Measurements from ENCODE around the gene C1QTNF9.
"Not testable (repeated sequence)": the region's sequence is repeated elsewhere in the genome, so short reads cannot be mapped to it uniquely, and the experiment has no call there.

Gene C1QTNF9

GRCh38 chr13:24322470-24322869 is 13.1 kb downstream of the C1QTNF9 start:
- not testable (repeated sequence) for H3K4me1 ChIP-seq (ENCODE audit: control insufficient read depth, insufficient read depth, low read length); H3K27me3 ChIP-seq (ENCODE audit: control insufficient read depth in 1 of 2, insufficient read depth in 2 of 2, low read length in 2 of 2); H3K36me3 ChIP-seq (ENCODE audit: control insufficient read depth in 2 of 2, insufficient read depth in 2 of 2, low read length in 2 of 2); H3K9me3 ChIP-seq (ENCODE audit: control insufficient read depth in 2 of 2, low read length in 2 of 2); H3K27ac ChIP-seq (ENCODE audit: low read length); H3K9ac ChIP-seq (ENCODE audit: low read length in 2 of 2); H3K4me3 ChIP-seq (ENCODE audit: low read length in 2 of 2)

GRCh38 chr13:24323036-24323738 is 13.8 kb downstream of the C1QTNF9 start:
- H3K27me3 ChIP-seq (ENCODE audit: control insufficient read depth in 1 of 2, insufficient read depth in 2 of 2, low read length in 2 of 2): no peaks in the 10 kb centered on the region
- no peaks in the 10 kb centered on the region for H3K9me3 ChIP-seq (ENCODE audit: control insufficient read depth in 2 of 2, low read length in 2 of 2)
- H3K27ac ChIP-seq (ENCODE audit: low read length): no peak overlapping the region
- no peak overlapping the region for H3K4me3 ChIP-seq (ENCODE audit: low read length in 2 of 2)
- no peaks in the 10 kb centered on the region for H3K36me3 ChIP-seq (ENCODE audit: control insufficient read depth in 2 of 2, insufficient read depth in 2 of 2, low read length in 2 of 2)
- H3K9ac ChIP-seq (ENCODE audit: low read length in 2 of 2): no peak overlapping the region
- H3K4me1 ChIP-seq (ENCODE audit: control insufficient read depth, insufficient read depth, low read length): no peaks in the 10 kb centered on the region

GRCh38 chr13:24323739-24324075 is 14.3 kb downstream of the C1QTNF9 start:
- Histone ChIP-seq H3K27me3 (ENCODE audit: control insufficient read depth in 1 of 2, insufficient read depth in 2 of 2, low read length in 2 of 2) (no peaks in the 10 kb centered on the region), H3K9ac (ENCODE audit: low read length in 2 of 2) (no peak overlapping the region), H3K27ac (ENCODE audit: low read length) (no peak overlapping the region), H3K36me3 (ENCODE audit: control insufficient read depth in 2 of 2, insufficient read depth in 2 of 2, low read length in 2 of 2) (no peaks in the 10 kb centered on the region), H3K9me3 (ENCODE audit: control insufficient read depth in 2 of 2, low read length in 2 of 2) (no peaks in the 10 kb centered on the region), H3K4me3 (ENCODE audit: low read length in 2 of 2) (no peak overlapping the region), H3K4me1 (ENCODE audit: control insufficient read depth, insufficient read depth, low read length) (no peaks in the 10 kb centered on the region)

- H3K9ac ChIP-seq (ENCODE audit: low read length in 2 of 2); H3K4me1 ChIP-seq (ENCODE audit: control insufficient read depth, insufficient read depth, low read length); H3K27me3 ChIP-seq (ENCODE audit: control insufficient read depth in 1 of 2, insufficient read depth in 2 of 2, low read length in 2 of 2); H3K4me3 ChIP-seq (ENCODE audit: low read length in 2 of 2); H3K27ac ChIP-seq (ENCODE audit: low read length); H3K9me3 ChIP-seq (ENCODE audit: control insufficient read depth in 2 of 2, low read length in 2 of 2); H3K36me3 ChIP-seq (ENCODE audit: control insufficient read depth in 2 of 2, insufficient read depth in 2 of 2, low read length in 2 of 2): not testable (repeated sequence)
Measured at GRCh38 chr13:24327598-24327997, 18.2 kb downstream of the C1QTNF9 start.

- H3K9ac ChIP-seq (ENCODE audit: low read length in 2 of 2): no peak overlapping the region
- H3K4me1 ChIP-seq (ENCODE audit: control insufficient read depth, insufficient read depth, low read length): no peaks in the 10 kb centered on the region
- no peaks in the 10 kb centered on the region for H3K27me3 ChIP-seq (ENCODE audit: control insufficient read depth in 1 of 2, insufficient read depth in 2 of 2, low read length in 2 of 2)
- no peak overlapping the region for H3K27ac ChIP-seq (ENCODE audit: low read length)
- H3K4me3 ChIP-seq (ENCODE audit: low read length in 2 of 2): peak overlapping the region in 1 of 2 donors; percentile 8
- H3K9me3 ChIP-seq (ENCODE audit: control insufficient read depth in 2 of 2, low read length in 2 of 2): no peaks in the 10 kb centered on the region
- H3K36me3 ChIP-seq (ENCODE audit: control insufficient read depth in 2 of 2, insufficient read depth in 2 of 2, low read length in 2 of 2): no peaks in the 10 kb centered on the region
Measured at GRCh38 chr13:24328145-24328544, 18.8 kb downstream of the C1QTNF9 start.

DNA sequence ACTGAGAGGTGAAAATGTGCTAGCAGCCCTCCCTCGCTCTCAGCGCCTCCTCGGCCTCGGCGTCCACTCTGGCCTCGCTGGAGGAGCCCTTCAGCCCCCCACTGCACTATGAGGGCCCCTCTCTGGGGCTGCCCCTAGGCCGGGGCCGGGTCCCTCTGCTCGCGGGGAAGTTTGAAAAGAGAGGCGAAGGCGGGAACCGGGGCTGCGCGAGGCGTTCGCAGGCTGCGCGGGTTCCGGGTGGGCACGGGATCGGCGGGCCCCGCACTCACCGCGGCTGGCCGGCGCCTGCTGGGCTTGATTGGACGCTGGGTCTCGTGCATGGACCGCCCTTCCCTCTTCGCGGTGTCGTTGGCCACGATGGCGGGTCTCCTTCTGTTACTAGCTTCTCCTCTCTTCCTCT is 29.3 kb downstream of the C1QTNF9 start:
- no peak overlapping the region for H3K27ac ChIP-seq (ENCODE audit: low read length)
- no peak overlapping the region for H3K9ac ChIP-seq (ENCODE audit: low read length in 2 of 2)

GRCh38 chr13:24339937-24340607 is 30.7 kb downstream of the C1QTNF9 start:
- Histone ChIP-seq H3K9ac (ENCODE audit: low read length in 2 of 2) (no peak overlapping the region), H3K4me1 (ENCODE audit: control insufficient read depth, insufficient read depth, low read length) (no peaks in the 10 kb centered on the region), H3K4me3 (ENCODE audit: low read length in 2 of 2) (no peak overlapping the region)

More for the DNA sequence above, 29.3 kb downstream of the C1QTNF9 start:
- Histone ChIP-seq H3K4me1 (ENCODE audit: control insufficient read depth, insufficient read depth, low read length) (no peaks in the 10 kb centered on the region), H3K4me3 (ENCODE audit: low read length in 2 of 2) (no peak overlapping the region), H3K27me3 (ENCODE audit: control insufficient read depth in 1 of 2, insufficient read depth in 2 of 2, low read length in 2 of 2) (peaks cover 2% of the 10 kb centered on the region in 2 donors), H3K36me3 (ENCODE audit: control insufficient read depth in 2 of 2, insufficient read depth in 2 of 2, low read length in 2 of 2) (no peaks in the 10 kb centered on the region), H3K9me3 (ENCODE audit: control insufficient read depth in 2 of 2, low read length in 2 of 2) (no peaks in the 10 kb centered on the region)

DNA sequence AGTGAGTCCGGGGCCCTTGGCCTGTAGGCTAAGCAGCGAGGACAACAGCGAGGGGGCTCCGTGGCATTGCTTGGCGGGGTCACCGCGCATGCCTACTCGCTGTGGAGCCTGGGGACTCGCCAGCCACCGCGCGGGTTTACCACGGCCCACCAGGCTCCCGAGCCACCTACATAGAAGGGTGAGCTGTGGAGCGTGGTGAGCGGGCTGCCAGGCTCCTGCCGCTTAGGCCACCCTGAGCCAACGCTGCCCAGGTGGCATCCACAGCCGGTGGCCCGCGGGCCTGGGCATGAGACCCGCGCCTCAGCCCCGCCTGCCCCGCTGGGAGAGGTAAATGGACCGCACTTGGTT is 31.2 kb downstream of the C1QTNF9 start:
- no peak overlapping the region for H3K9ac ChIP-seq (ENCODE audit: low read length in 2 of 2)
- peaks cover 2% of the 10 kb centered on the region in 2 donors for H3K27me3 ChIP-seq (ENCODE audit: control insufficient read depth in 1 of 2, insufficient read depth in 2 of 2, low read length in 2 of 2)
- no peak overlapping the region for H3K4me3 ChIP-seq (ENCODE audit: low read length in 2 of 2)

More at GRCh38 chr13:24339937-24340607, 30.7 kb downstream of the C1QTNF9 start:
- H3K36me3 ChIP-seq (ENCODE audit: control insufficient read depth in 2 of 2, insufficient read depth in 2 of 2, low read length in 2 of 2): no peaks in the 10 kb centered on the region
- no peak overlapping the region for H3K27ac ChIP-seq (ENCODE audit: low read length)
- H3K27me3 ChIP-seq (ENCODE audit: control insufficient read depth in 1 of 2, insufficient read depth in 2 of 2, low read length in 2 of 2): peaks cover 2% of the 10 kb centered on the region in 2 donors
- no peaks in the 10 kb centered on the region for H3K9me3 ChIP-seq (ENCODE audit: control insufficient read depth in 2 of 2, low read length in 2 of 2)

GRCh38 chr13:24341439-24341838 is 32.1 kb downstream of the C1QTNF9 start:
- H3K27me3 ChIP-seq (ENCODE audit: control insufficient read depth in 1 of 2, insufficient read depth in 2 of 2, low read length in 2 of 2): peaks cover 2% of the 10 kb centered on the region in 2 donors
- H3K9ac ChIP-seq (ENCODE audit: low read length in 2 of 2): no peak overlapping the region
- H3K9me3 ChIP-seq (ENCODE audit: control insufficient read depth in 2 of 2, low read length in 2 of 2): no peaks in the 10 kb centered on the region
- no peak overlapping the region for H3K4me3 ChIP-seq (ENCODE audit: low read length in 2 of 2)
- H3K27ac ChIP-seq (ENCODE audit: low read length): no peak overlapping the region
- no peaks in the 10 kb centered on the region for H3K4me1 ChIP-seq (ENCODE audit: control insufficient read depth, insufficient read depth, low read length)
- H3K36me3 ChIP-seq (ENCODE audit: control insufficient read depth in 2 of 2, insufficient read depth in 2 of 2, low read length in 2 of 2): no peaks in the 10 kb centered on the region

More for the DNA sequence above, 31.2 kb downstream of the C1QTNF9 start:
- Histone ChIP-seq H3K4me1 (ENCODE audit: control insufficient read depth, insufficient read depth, low read length) (no peaks in the 10 kb centered on the region), H3K36me3 (ENCODE audit: control insufficient read depth in 2 of 2, insufficient read depth in 2 of 2, low read length in 2 of 2) (no peaks in the 10 kb centered on the region), H3K27ac (ENCODE audit: low read length) (no peak overlapping the region), H3K9me3 (ENCODE audit: control insufficient read depth in 2 of 2, low read length in 2 of 2) (no peaks in the 10 kb centered on the region)

GRCh38 chr13:24348385-24348784 is 39.0 kb downstream of the C1QTNF9 start:
- Histone ChIP-seq H3K9me3 (ENCODE audit: control insufficient read depth in 2 of 2, low read length in 2 of 2) (no peaks in the 10 kb centered on the region), H3K4me3 (ENCODE audit: low read length in 2 of 2) (no peak overlapping the region), H3K36me3 (ENCODE audit: control insufficient read depth in 2 of 2, insufficient read depth in 2 of 2, low read length in 2 of 2) (no peaks in the 10 kb centered on the region), H3K4me1 (ENCODE audit: control insufficient read depth, insufficient read depth, low read length) (no peaks in the 10 kb centered on the region), H3K9ac (ENCODE audit: low read length in 2 of 2) (no peak overlapping the region), H3K27me3 (ENCODE audit: control insufficient read depth in 1 of 2, insufficient read depth in 2 of 2, low read length in 2 of 2) (no peaks in the 10 kb centered on the region), H3K27ac (ENCODE audit: low read length) (no peak overlapping the region)

DNA sequence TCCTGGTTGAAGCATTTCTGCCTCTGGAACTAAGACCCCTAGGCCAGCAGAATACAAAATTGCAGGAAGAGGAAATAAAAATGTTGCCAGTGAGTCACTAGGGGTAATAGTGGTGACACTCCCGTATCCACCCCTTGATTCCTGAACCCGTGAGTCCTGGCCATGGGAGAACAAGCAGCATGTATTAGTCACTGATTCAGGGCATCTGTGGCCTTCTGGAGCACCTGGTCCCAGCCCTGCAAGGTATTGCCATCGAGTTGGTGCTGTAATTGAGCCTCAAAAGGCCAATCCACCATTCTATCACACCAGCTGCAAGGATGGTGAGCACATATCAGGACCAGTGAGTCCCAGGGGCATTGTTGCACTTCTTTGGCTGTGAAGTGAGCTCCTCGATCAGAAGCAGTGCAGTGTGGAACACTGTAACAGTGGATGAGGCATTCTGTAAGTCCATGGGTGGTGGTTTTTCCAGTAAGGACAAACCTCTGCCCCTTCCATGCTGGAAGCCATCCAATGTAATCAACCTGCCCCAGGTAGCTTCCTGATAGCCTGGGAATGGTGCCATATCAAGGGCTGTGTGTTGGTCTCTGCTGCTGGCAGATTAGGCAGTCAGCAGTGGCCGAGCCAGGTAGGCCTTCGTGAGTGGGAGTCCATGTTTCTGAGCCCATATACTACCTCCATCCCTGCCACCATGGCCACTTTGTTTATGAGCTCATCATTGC is 39.6 kb downstream of the C1QTNF9 start:
- Histone ChIP-seq H3K27me3 (ENCODE audit: control insufficient read depth in 1 of 2, insufficient read depth in 2 of 2, low read length in 2 of 2) (no peaks in the 10 kb centered on the region), H3K9ac (ENCODE audit: low read length in 2 of 2) (no peak overlapping the region), H3K4me3 (ENCODE audit: low read length in 2 of 2) (no peak overlapping the region), H3K9me3 (ENCODE audit: control insufficient read depth in 2 of 2, low read length in 2 of 2) (no peaks in the 10 kb centered on the region), H3K36me3 (ENCODE audit: control insufficient read depth in 2 of 2, insufficient read depth in 2 of 2, low read length in 2 of 2) (no peaks in the 10 kb centered on the region), H3K4me1 (ENCODE audit: control insufficient read depth, insufficient read depth, low read length) (no peaks in the 10 kb centered on the region), H3K27ac (ENCODE audit: low read length) (no peak overlapping the region)

Measured in stomach smooth muscle (tissue), 2 donors.